GM12892 (cell line): ENCODE results near the gene CLTC.

Experiments used
- POLR2A ChIP-seq: IDR thresholded peaks from 2 replicates; pipeline ENCODE4 v1.6.1; 2011; ENCODE audit warnings: low read depth, low read length, control low read depth
- POLR2AphosphoS5 ChIP-seq: IDR thresholded peaks from 2 replicates; pipeline ENCODE4 v1.6.1; 2011; ENCODE audit warnings: low read depth, low read length, control low read depth
- TAF1 ChIP-seq: IDR thresholded peaks from 2 replicates; pipeline ENCODE4 v1.6.1; 2011; ENCODE audit warnings: low read depth, mild to moderate bottlenecking, control low read depth, low read length, borderline replicate concordance

GRCh38 chr17:59680314-59680713 lies 60.6 kb downstream of the CLTC start:
- TF ChIP-seq POLR2AphosphoS5 (no peak), TAF1 (no peak), POLR2A (no peak)
